LHCN-M2 (cell line): ENCODE data around the gene GDPD5. TPM values are rescaled to one million over a fixed set of nuclear protein-coding genes. Genes with fewer than 3 reads are reported as not detected.

Source experiments
- DNase-seq: peaks from one replicate; pipeline ENCODE4 v3.0.0-alpha.2; 2012; ENCODE audit warnings: low read depth
- total RNA-seq: library from RNA; depleted of rRNA; stranded (reverse); fragments of >200 nt; gene quantifications from 2 replicates; pipeline ENCODE4 v1.2.3, GENCODE V29; 2014

GDPD5 gene
- total RNA-seq, 1 experiment from 2014 or later: 1.6 TPM

- DNase-seq: no peak
Measured at GRCh38 chr11:75516140-75516539, 9.6 kb downstream of the GDPD5 start.

- DNase-seq: no peak
Measured at GRCh38 chr11:75514596-75514995, 11.1 kb downstream of the GDPD5 start.

GRCh38 chr11:75513250-75513649 lies 12.5 kb downstream of the GDPD5 start:
- DNase-seq: peak; percentile 14

DNA sequence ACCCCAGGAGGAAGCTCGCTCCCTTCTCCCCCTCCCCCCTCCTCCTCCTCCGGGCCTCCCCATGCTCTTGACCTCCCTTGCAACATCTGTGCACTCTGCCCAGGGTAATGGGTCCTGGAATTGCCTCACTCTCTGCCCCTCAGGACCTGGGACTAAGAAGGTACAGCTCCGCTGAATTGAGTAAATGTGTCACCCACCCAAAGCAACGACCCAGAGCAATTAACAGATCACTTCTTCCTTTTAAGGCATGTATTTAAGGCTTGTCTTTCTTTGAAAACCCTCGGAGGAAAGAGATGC lies 15.1 kb downstream of the GDPD5 start:
- DNase-seq: no peak

DNA sequence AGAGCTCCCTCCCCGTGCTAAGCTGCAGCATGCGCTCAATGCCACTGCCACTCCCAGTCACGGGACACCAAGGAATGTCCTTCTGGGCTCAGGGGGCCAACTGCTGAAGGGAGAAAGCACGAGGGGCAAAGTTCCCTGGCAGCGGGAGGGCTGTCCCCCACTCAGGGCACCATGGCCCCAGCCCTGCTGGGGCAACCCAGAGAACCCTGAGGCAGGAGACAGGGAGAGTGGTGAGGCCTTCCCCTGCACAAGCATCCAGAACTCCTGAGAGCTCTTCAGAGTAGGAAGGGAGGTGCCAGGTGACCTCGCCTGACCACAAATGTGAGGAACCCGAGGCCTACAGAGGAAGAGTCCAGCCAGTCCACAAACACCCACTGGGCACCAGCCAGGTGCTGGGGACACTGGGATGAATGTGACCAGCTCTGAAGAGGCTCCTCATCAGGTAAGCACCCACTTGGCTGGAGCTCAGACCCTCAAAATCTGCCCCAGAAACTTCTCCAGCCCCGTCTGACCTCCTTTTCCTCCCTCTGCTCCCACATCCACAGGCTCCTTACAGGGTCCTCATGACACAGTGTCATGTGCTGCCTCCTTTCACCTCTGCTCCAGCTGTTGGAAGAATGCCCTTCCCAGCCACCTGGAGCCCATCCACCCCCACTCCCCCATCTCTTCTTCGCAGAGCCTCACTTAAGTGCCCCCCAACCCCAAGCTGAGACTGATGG lies 15.6 kb downstream of the GDPD5 start:
- no peak for DNase-seq

DNA sequence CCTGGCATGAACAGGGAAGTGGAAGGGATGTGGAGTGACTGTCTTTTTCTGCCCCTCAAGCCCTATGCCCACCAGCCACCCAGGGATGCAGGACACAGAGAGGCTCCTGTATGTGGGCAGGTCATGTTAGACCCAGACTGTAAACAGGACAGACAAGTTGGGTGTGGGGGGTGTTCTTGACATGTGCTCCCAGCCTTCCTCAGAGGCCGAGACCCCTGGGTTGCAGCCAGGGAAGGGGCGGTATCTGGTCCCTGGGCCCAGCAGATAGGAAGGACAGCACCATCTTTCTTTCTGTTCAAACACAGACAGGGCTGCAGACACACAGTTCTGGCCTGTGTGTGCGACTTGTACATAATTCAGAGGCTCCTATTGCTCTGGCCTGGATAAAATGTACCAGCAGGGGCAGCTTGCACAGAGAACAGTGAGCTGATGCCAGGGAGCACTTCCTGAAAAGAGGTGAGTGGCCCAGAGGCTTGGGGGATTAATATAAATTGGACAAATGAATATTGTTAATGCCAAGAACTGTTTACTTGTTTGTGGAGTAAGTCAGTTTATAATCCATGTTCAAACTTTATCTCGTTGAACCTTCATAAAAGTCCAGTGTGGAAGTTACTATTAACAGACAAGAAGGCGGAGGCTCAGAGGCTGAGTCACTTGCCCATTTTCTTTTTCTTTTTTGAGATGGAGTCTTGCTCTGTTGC lies 16.6 kb downstream of the GDPD5 start:
- DNase-seq: no peak

DNA sequence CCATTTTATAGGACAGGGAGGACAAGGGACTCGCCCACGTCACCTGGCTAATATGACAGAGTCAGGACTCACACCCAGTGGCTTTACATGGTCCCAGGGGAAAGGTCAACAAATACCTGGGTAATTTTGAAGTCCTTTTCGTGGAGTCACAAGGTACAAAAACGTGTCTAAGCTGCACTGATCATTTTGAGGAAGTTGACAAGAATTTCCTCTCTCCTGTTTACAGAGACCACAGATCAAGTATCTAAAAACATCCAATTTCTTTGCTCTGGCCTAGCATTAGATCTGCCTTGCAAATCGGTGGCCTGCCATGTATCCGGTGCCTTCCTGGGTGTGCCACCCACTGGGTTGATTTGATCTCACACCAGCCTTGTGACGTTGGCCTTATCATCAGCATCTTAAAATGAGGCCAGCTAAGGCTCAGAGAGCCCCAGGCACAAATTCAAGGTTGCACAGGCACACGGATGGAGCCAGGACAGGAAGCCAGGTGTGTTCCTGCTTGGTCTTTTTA lies 17.6 kb downstream of the GDPD5 start:
- no peak for DNase-seq

GRCh38 chr11:75507571-75507970 lies 18.2 kb downstream of the GDPD5 start:
- DNase-seq: no peak

GRCh38 chr11:75506827-75507226 lies 18.9 kb downstream of the GDPD5 start:
- DNase-seq: no peak

DNA sequence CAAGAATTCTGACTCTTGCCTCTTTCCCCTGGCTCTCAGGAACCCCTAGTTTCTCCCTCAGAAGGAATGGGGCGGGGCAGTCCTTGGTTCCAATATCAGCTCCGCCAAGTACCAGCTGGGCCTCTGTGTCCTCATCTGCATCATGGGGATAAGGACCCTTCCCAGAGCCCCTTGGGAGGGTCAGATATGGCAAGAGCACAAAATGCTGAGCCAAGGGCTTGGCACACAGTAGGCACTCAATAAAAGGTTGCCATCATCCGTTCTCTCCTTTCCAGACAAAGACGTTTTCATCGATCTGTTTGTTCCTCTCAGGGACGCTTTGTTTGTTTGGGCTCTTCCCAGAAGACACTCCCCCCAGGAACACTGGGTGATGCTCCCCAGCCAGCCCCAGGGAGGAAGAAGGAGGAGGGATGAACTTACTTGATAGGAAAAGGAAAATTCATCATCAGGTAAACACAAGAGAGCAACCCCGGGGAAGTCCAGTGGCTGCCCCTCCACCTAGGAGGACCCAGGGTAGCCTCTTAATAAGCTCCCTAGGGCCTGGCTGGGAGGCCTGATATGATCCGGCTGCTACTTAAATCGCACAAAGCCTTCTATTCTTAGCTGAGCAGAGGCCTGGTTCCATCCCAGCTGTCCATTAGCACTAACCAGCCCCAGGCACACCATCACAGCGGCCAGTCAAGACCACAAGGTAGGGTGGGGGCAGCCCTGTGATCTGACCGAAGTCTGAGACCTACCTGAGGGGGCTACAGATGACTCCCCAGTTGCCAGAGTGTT lies 19.6 kb downstream of the GDPD5 start:
- no peak for DNase-seq

GRCh38 chr11:75504501-75504900 lies 21.2 kb downstream of the GDPD5 start:
- DNase-seq: no peak

GRCh38 chr11:75503531-75504099 lies 22.1 kb downstream of the GDPD5 start:
- DNase-seq: no peak

DNA sequence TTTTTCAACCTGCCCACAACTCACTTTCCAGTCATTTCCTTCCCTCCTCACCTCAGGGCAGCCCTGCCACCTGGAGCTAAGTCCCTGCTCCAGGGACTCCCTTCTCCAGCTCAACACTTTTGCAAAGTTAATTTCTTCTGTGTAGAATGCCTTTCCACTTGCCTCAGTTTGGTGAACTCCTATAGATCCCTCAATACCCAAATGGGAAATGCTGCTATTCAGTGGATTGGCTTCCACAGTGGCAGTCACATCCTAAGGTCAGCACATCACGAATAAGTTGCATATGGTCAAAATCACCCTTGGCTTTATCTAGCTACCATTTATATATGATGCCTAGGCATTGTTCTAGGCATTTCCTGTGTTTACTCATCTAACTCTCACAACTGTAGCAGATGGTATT lies 23.6 kb downstream of the GDPD5 start:
- DNase-seq: no peak

GRCh38 chr11:75500742-75501141 lies 25.0 kb downstream of the GDPD5 start:
- DNase-seq: no peak

DNA sequence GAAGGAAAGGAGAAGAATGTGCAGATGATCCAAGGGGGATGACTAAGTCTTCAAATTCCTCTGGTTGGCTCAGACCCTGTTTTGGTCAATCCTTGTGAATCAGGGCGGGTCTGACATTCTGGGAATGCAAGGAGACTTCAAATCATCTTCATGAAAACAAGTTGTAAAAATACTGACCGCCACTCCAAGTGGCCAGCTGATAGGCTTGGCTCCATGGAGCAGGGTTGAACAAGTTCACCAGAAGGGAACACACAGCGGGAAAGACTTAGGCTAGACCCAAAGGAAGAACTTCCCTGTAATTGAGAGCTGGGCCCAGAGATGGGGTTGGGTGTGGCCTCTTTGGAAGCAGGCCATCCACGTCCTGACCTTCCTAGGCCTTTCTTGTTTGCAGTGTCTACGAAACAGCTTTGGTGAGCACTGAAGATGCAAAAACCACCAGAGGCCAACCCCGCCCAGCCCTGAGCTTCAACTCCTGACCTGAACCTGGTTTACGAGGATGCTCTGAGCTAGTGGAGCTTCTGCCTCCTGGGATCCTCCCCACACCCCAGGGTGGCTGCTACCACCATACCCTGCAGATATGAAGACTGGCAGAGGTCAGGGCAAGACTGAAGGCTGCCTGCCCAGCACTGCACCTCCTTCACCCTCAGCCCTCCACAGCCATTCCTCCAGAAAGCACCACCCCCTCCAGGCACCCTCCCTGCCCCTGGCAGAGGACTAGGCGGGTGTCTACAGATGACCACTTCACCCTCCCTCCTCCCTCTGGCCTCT lies 26.1 kb downstream of the GDPD5 start:
- peak; percentile 90 for DNase-seq

DNA sequence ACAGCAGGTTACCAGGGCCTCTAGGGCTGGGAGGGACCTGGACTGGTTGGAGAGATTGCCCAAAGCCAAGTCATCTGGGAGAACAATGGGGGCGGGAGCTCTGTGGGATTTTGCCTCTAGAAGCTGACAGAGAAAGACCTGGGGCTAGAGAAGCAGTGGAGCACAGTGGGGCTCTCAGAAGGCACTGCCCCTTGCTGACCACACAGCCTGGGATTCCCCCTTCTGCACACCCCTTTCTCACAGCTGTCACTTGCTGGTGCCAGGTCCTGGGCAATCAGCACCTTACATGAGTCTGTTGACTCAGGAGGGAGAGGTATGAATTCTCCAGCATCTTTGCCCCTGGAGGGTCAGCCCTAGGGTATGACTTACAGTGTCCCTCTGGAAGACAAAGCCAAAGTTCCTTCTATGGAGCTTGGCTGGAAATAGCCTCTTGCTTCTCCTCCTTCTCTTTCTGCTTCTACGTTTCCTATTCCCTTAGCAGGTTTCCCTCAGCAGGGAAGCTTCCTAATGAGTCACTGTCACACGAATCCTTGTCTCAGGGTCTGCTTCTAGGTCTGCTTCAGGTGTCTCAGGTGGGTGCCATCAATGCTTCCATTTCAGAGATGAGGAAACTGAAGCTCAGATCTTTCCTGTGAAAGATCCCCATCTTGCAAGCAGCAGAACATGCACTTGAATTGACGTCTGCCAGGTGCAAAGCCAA lies 27.0 kb downstream of the GDPD5 start:
- DNase-seq: no peak

DNA sequence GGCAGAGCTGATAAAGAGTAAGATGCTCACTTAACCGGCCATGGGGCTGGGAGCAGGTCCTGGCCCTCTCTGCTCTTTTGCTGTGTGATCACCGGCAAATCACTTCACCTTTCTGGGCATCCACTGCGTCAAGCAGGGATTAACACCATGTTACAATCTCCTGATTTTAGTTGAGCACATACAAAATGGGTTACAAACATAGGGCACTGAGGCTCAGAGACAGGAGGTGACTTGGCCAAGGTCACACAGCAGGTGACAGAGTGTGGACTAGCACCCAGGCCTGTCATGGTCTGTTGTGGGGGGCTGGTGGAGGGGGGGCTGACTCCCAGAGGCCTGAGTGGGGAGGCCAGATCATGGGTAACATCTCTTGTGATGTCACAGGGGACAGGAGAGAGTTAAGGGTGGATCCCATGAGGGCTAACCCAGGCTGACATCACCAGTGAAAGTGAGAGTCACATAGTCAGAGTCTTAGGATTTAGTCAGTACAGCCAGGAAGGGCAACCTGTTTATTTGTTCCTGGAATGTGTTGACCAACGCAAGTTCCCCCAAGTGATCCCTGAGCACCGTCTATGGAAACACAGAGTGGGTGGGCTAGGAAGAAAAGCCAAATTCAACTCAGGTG lies 27.8 kb downstream of the GDPD5 start:
- DNase-seq: no peak

- DNase-seq: no peak
Measured at GRCh38 chr11:75496305-75496752, 29.4 kb downstream of the GDPD5 start.

DNA sequence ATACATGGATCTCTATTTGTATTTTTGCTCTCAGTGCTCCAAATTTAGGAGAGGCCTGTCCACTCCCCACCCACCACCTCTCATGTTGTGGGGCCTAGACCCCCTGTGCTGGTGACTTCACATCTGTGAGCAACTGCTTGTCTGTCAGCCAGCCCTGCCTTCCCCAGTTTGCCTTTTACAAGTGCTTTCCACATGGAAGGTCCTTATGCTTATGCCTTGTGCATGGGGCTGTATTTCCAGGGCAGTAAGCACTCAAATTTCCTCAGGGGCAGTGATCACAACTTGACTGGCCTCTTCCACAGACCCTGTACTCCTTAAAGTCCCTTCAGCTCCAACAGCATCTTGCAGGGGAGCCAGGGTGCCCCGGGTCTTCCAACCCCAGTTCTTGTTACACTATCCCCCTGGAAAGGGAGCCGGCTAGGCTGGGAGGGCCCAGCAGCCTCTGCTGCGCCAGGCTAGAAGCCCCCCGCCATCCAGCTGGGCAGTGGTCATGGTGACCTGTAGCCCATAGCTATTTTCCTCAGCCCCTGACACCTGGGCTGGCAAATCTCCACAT lies 29.9 kb downstream of the GDPD5 start:
- DNase-seq: no peak

- DNase-seq: no peak
Measured at GRCh38 chr11:75493626-75494025, 32.1 kb downstream of the GDPD5 start.
